ENCODE data around the gene ELMO1.

Gene ELMO1

GRCh38 chr7:37109843-37110242, 338.8 kb downstream of the ELMO1 start:
- TF ChIP-seq GATA1 (IDR thresholded peaks at IDR 0.05; ENCODE audit: low read depth, low read length) = no peak
- TF ChIP-seq POLR2A (IDR thresholded peaks at IDR 0.05; ENCODE audit: low read length) = no peak

GRCh38 chr7:37109016-37109683, 339.5 kb downstream of the ELMO1 start:
- TF ChIP-seq POLR2A (IDR thresholded peaks at IDR 0.05; ENCODE audit: low read length) (no peak), GATA1 (IDR thresholded peaks at IDR 0.05; ENCODE audit: low read depth, low read length) (no peak)
- DNase-seq = no peak

More at GRCh38 chr7:37109843-37110242, 338.8 kb downstream of the ELMO1 start:
- DNase-seq = no peak

DNA sequence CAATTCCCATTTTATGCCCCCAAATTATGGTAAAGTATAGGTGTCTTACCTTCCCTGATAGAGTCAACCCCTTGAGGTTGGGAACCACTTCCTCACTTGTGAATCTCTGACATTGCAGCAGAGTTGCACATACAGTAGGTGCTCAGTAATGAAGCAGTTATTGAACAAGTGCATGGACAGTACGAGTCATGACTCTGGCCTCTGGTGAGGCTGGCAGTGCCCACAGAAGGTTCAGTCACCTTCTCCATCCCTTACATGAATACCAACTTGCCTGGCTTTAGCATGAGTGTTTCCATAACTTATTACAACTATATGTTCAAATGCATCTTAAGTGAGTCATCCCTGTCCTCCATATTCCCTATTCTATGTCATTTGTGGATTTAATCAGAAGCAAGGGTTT, 340.0 kb downstream of the ELMO1 start:
- TF ChIP-seq GATA1 (IDR thresholded peaks at IDR 0.05; ENCODE audit: low read depth, low read length) (no peak), POLR2A (IDR thresholded peaks at IDR 0.05; ENCODE audit: low read length) (no peak)
- DNase-seq = no peak

GRCh38 chr7:37107047-37107750, 341.5 kb downstream of the ELMO1 start:
- no peak for TF ChIP-seq POLR2A (IDR thresholded peaks at IDR 0.05; ENCODE audit: low read length)
- no peak for TF ChIP-seq GATA1 (IDR thresholded peaks at IDR 0.05; ENCODE audit: low read depth, low read length)
- DNase-seq = no peak

DNA sequence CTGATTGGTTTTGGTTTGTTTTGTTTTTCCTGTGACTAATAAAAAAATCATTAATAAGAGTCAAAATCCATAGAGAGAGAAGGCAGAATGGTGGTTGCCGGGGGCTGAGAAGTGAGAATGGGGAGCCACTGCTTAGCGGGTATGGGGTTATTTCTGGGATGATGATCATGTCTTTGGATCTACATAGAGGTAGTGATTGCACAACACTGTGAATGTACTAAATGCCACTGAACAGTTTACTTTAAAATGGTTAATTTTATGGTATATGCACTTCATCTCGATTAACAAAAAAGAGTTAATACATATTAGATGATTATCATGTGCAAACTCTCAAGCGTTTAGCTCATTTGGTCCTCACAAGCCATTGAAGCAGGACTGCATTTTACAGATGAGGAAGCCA, 342.9 kb downstream of the ELMO1 start:
- DNase-seq = no peak
- no peak for TF ChIP-seq POLR2A (IDR thresholded peaks at IDR 0.05; ENCODE audit: low read length)

- DNase-seq = no peak
- no peak for TF ChIP-seq GATA1 (IDR thresholded peaks at IDR 0.05; ENCODE audit: low read depth, low read length)
- no peak for TF ChIP-seq POLR2A (IDR thresholded peaks at IDR 0.05; ENCODE audit: low read length)
Observed at GRCh38 chr7:37104822-37105518, 343.7 kb downstream of the ELMO1 start.

DNA sequence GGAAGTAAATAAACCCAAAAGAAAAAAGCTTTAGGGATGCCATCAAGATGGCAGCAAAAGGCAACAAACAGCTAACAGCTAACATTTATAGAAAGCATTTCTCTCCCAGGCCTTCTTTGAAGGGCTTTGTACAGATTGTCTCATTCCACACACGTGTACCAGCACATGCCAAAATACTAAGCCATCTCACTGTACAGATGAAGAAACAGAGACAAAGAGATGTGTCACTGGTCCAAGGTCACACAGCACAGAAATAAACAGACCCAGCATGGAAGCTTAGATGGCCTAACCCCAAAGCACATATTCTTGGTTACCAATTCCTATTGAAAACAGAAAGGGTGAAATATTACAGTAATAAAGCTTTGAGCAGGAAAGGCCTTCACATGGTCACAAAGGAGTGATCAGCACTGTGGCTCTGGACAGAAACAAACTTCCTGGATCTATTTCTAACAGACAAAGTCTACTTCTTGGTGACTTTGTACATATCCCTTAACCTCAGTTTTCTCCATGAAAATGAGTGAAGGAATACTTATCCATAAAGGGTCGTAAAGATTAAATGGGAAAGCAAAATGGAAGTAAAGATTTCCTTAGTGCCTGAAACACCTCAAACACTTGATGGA, 346.0 kb downstream of the ELMO1 start:
- DNase-seq = no peak
- no peak for TF ChIP-seq POLR2A (IDR thresholded peaks at IDR 0.05; ENCODE audit: low read length)
- no peak for TF ChIP-seq GATA1 (IDR thresholded peaks at IDR 0.05; ENCODE audit: low read depth, low read length)

GRCh38 chr7:37100735-37101331, 347.8 kb downstream of the ELMO1 start:
- TF ChIP-seq POLR2A (IDR thresholded peaks at IDR 0.05; ENCODE audit: low read length) (no peak), GATA1 (IDR thresholded peaks at IDR 0.05; ENCODE audit: low read depth, low read length) (no peak)
- DNase-seq = no peak

GRCh38 chr7:37098762-37099161, 349.9 kb downstream of the ELMO1 start:
- no peak for TF ChIP-seq POLR2A (IDR thresholded peaks at IDR 0.05; ENCODE audit: low read length)
- no peak for TF ChIP-seq GATA1 (IDR thresholded peaks at IDR 0.05; ENCODE audit: low read depth, low read length)
- no peak for DNase-seq

DNA sequence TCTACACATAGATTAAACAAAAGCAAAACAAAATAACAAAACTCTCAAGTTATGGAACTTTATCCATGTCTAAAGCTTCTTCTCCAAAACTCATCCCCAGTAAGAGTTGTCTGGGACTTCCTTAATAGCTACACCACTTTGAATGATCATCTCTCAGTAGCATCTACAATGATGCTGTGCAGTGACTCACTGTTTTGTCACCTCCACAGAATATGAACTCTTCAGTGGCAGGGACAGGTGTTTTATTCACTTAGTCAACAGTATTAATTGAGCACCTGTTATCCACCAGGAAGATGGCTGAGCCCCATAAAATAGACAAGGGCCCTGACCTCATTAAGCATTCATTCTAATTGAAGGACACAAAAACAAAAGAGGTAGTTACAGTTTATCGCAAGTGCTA, 350.7 kb downstream of the ELMO1 start:
- no peak for DNase-seq
- TF ChIP-seq GATA1 (IDR thresholded peaks at IDR 0.05; ENCODE audit: low read depth, low read length) (no peak), POLR2A (IDR thresholded peaks at IDR 0.05; ENCODE audit: low read length) (no peak)

DNA sequence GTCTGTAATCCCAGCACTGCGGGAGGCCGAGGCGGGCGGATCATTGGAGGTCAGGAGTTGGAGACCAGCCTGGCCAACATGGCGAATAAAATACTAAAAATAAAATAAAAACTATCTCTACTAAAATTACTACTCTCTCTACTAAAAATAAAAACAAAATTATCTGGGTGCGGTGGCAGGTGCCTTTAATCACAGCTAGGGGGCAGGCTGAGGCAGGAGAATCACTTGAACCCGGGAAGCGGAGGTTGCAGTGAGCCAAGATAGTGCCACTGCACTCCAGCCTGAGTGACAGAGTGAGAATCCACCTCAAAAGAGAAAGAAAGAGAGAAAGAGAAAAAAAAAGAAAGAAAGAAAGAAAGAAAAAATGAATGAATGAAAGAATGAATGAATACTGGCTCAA, 351.4 kb downstream of the ELMO1 start:
- no peak for TF ChIP-seq GATA1 (IDR thresholded peaks at IDR 0.05; ENCODE audit: low read depth, low read length)
- no peak for TF ChIP-seq POLR2A (IDR thresholded peaks at IDR 0.05; ENCODE audit: low read length)
- DNase-seq = peak in 1 of 2 experiments; percentile 17

GRCh38 chr7:37096341-37096740, 352.3 kb downstream of the ELMO1 start:
- no peak for TF ChIP-seq POLR2A (IDR thresholded peaks at IDR 0.05; ENCODE audit: low read length)
- no peak for TF ChIP-seq GATA1 (IDR thresholded peaks at IDR 0.05; ENCODE audit: low read depth, low read length)
- DNase-seq = no peak

GRCh38 chr7:37095122-37095521, 353.5 kb downstream of the ELMO1 start:
- TF ChIP-seq GATA1 (IDR thresholded peaks at IDR 0.05; ENCODE audit: low read depth, low read length) (no peak), POLR2A (IDR thresholded peaks at IDR 0.05; ENCODE audit: low read length) (no peak)
- DNase-seq = no peak

- DNase-seq = no peak
- TF ChIP-seq GATA1 (IDR thresholded peaks at IDR 0.05; ENCODE audit: low read depth, low read length) (no peak), POLR2A (IDR thresholded peaks at IDR 0.05; ENCODE audit: low read length) (no peak)
Observed at GRCh38 chr7:37093257-37093656, 355.4 kb downstream of the ELMO1 start.
